ENCODE data around the gene LAD1.

Gene LAD1

GRCh38 chr1:201346337-201346939, 52.7 kb downstream of the LAD1 start:
- no peak for FAIRE-seq

DNA sequence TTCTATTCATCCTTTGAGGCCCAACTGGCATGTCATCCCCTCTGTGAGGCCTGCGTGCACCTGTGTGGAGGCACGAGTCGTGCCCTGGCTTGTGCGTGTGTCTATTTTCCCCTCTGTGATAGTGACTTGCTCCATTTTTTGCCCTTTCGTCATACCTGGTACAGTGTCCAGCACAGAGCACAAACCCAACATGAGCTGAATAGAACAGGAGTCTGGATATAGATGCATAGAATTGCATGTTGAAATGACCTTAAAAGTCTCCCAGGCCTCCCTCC, 54.1 kb downstream of the LAD1 start:
- FAIRE-seq: no peak

- FAIRE-seq: no peak
Measured at GRCh38 chr1:201344206-201345080, 54.7 kb downstream of the LAD1 start.

DNA sequence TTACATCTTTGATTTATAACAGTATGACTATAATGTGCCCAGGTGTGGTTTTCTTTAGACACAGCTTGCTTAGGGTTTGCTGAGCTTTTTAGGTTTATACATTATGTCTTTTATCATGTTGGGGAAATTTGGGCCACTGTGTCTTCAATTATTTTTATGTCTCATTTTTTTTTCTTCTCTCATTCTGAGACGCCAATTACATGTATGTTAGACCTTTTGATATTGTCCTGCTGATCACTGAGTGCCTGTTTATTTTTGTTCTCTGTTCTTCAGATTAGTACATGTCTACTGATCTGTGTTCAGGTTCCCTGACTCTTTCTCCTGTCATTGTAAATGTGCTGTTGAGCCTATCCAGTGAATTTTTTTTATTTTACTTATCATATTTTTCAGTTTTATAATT, 57.7 kb downstream of the LAD1 start:
- no peak for FAIRE-seq

DNA sequence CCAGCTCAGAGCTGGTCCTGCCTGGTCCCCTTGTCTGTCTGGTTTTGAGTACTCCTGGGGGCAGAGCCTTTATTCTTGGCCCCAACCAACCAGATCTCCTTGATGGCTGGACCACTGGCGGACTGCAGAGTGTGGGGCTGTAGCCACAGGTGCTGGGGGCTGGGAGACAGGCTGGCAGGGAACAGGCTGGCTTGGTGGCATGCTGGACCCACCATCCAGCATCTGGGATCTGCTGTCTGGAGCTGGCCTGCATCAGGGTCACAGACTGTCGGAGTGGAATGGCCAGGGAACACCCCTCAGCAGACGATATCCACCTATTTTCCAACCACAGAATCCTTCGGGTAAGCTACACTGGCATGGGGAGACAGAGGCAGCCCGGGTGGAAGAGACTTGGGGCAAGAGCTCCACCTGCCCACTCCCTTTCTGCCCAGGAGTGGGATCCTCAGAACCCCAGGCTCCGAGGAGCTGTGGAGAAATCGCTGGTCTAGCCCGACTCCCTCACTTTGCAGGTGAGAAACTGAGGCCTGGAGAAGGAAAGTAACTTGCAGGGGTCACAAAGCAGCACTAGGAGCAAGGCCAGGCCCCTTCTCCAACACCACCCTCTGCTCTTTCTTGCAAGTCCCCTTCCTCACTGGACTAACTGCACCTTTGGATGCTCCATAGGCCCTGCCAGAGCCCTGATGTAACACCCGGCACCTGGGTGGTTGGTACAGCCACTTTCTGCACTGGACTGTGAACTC, 62.2 kb downstream of the LAD1 start:
- FAIRE-seq: no peak

DNA sequence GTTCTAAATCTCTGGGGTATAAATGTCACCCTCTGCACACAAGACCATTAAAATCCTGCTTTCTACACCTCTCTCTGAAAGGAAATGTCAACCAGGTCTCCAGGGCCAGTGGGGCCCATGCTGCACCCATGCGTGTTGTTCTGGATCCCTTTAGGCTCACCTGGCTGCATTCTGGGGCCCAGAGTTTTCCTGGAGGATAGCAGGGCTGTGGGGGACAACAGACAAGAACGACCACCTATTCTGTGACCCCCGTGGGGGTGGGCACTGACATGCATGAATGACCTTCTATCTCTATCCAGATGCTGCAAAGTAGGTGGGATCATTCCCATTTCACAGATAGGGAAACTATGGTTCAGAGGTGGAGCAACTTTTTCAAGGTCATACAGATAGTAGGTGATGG, 63.2 kb downstream of the LAD1 start:
- no peak for FAIRE-seq

- FAIRE-seq: no peak
Measured at GRCh38 chr1:201335174-201335870, 63.8 kb downstream of the LAD1 start.

GRCh38 chr1:201334325-201335173, 64.6 kb downstream of the LAD1 start:
- no peak for FAIRE-seq

GRCh38 chr1:201332616-201333335, 66.3 kb downstream of the LAD1 start:
- no peak for FAIRE-seq

- no peak for FAIRE-seq
Measured at GRCh38 chr1:201332021-201332420, 67.1 kb downstream of the LAD1 start.

DNA sequence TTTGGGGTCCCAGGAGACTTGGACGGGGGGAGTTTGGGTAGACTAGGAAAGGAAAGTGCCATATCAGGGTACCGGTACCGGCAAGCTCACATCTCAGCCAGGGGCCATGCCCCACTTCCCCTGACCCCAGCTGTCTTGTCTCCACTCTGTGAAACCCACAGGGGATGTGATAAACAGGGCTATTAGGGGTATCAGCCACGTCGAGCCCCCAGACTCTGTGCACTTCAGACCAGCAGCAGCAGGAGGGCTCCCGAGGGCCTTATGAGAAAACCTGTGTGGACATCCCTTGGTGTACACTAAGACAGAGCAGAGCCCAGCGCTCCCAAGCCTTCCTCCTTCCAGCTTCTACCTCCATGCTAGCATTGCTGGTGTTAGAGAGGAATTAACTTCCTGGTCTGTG, 68.0 kb downstream of the LAD1 start:
- FAIRE-seq: no peak
